ENCODE measurements around the gene RBFOX1.

DNA sequence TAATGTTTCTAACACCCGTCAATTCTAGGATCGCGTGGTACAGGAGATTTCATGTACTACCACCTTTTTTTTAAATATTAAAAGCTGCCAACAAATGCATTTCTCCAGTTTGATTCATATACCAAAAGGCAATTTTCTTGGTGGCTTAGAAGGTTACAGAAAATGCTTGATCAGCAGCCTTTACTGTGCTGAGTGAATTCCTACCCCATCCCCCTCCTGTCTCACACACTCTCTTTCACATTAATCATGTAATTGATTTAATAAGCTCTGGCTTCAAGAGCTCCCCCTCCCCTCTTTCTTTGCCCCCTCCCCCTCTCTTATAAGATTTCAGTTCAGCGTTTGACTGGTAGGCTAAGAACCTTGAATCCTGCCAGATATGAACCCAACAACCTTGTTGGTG is 110.5 kb downstream of the RBFOX1 start:
- no peak for TF ChIP-seq POLR2AphosphoS5 (IDR thresholded peaks at IDR 0.05)
- TF ChIP-seq, protein P1, sequence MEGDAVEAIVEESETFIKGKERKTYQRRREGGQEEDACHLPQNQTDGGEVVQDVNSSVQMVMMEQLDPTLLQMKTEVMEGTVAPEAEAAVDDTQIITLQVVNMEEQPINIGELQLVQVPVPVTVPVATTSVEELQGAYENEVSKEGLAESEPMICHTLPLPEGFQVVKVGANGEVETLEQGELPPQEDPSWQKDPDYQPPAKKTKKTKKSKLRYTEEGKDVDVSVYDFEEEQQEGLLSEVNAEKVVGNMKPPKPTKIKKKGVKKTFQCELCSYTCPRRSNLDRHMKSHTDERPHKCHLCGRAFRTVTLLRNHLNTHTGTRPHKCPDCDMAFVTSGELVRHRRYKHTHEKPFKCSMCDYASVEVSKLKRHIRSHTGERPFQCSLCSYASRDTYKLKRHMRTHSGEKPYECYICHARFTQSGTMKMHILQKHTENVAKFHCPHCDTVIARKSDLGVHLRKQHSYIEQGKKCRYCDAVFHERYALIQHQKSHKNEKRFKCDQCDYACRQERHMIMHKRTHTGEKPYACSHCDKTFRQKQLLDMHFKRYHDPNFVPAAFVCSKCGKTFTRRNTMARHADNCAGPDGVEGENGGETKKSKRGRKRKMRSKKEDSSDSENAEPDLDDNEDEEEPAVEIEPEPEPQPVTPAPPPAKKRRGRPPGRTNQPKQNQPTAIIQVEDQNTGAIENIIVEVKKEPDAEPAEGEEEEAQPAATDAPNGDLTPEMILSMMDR (IDR thresholded peaks at IDR 0.05), result no peak
